ENCODE data around the gene SYF2. TPM values are rescaled to one million over a fixed set of nuclear protein-coding genes. Genes with fewer than 3 reads are reported as not detected.

Gene SYF2
- total and polyA plus RNA-seq, 2 of the 13 experiments (the other 11 are each of a cell fraction or from before 2014, with no cell fraction given) = 17.8 to 34.1 TPM

- TF ChIP-seq MEF2D (CRISPR knock-in tag; IDR thresholded peaks at IDR 0.05) (no peak), RAD21 (CRISPR knock-in tag; IDR thresholded peaks at IDR 0.05) (0 out of 2 replicates have a peak, but pooled peaks have one; percentile 15), THAP11 (CRISPR knock-in tag; IDR thresholded peaks at IDR 0.05) (no peak), IRF2 (CRISPR knock-in tag; IDR thresholded peaks at IDR 0.05) (peak; percentile 63), ZNF431 (CRISPR knock-in tag; IDR thresholded peaks at IDR 0.05; ENCODE audit: borderline replicate concordance, low read depth) (0 out of 2 replicates have a peak, but pooled peaks have one; percentile 50), ZNF556 (CRISPR knock-in tag; IDR thresholded peaks at IDR 0.05; ENCODE audit: borderline replicate concordance) (peak; percentile 87; the same call in 1 of the 2 replicates), NRL (CRISPR knock-in tag; IDR thresholded peaks at IDR 0.05; ENCODE audit: borderline replicate concordance) (no peak; the same call in 1 of the 2 replicates), ISX (CRISPR knock-in tag; conservative IDR thresholded peaks at IDR 0.05) (no peak), ZNF501 (CRISPR knock-in tag; IDR thresholded peaks at IDR 0.05) (peak; percentile 39; the same call in 1 of the 2 replicates), ESRRA (CRISPR knock-in tag; IDR thresholded peaks at IDR 0.05; ENCODE audit: low read depth) (0 out of 2 replicates have a peak, but pooled peaks have one; percentile 31), ARID3A (IDR thresholded peaks at IDR 0.05; ENCODE audit: low read depth, low read length) (no peak), RARA (CRISPR knock-in tag; IDR thresholded peaks at IDR 0.05) (peak; percentile 59; the same call in 1 of the 2 replicates), KDM5A (IDR thresholded peaks at IDR 0.05; ENCODE audit: borderline replicate concordance, low read length) (0 out of 2 replicates have a peak, but pooled peaks have one; percentile 7), SMC3 (IDR thresholded peaks at IDR 0.05; ENCODE audit: low read length) (no peak), TBX3 (IDR thresholded peaks at IDR 0.05; ENCODE audit: borderline replicate concordance) (no peak), ELF1 (CRISPR knock-in tag; IDR thresholded peaks at IDR 0.05) (0 out of 2 replicates have a peak, but pooled peaks have one; percentile 17), STAT6 (CRISPR knock-in tag; IDR thresholded peaks at IDR 0.05; ENCODE audit: borderline replicate concordance) (no peak)
- TF ChIP-seq, protein P1, sequence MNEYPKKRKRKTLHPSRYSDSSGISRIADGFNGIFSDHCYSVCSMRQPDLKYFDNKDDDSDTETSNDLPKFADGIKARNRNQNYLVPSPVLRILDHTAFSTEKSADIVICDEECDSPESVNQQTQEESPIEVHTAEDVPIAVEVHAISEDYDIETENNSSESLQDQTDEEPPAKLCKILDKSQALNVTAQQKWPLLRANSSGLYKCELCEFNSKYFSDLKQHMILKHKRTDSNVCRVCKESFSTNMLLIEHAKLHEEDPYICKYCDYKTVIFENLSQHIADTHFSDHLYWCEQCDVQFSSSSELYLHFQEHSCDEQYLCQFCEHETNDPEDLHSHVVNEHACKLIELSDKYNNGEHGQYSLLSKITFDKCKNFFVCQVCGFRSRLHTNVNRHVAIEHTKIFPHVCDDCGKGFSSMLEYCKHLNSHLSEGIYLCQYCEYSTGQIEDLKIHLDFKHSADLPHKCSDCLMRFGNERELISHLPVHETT (CRISPR knock-in tag; conservative IDR thresholded peaks at IDR 0.05) = no peak
- TF ChIP-seq, protein P2, sequence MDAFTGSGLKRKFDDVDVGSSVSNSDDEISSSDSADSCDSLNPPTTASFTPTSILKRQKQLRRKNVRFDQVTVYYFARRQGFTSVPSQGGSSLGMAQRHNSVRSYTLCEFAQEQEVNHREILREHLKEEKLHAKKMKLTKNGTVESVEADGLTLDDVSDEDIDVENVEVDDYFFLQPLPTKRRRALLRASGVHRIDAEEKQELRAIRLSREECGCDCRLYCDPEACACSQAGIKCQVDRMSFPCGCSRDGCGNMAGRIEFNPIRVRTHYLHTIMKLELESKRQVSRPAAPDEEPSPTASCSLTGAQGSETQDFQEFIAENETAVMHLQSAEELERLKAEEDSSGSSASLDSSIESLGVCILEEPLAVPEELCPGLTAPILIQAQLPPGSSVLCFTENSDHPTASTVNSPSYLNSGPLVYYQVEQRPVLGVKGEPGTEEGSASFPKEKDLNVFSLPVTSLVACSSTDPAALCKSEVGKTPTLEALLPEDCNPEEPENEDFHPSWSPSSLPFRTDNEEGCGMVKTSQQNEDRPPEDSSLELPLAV (CRISPR knock-in tag; conservative IDR thresholded peaks at IDR 0.05; ENCODE audit: low read depth) = no peak
Measured at GRCh38 chr1:25174730-25175612, 57.3 kb downstream of the SYF2 start (continued).

All from HepG2 (cell line).